HG03442 (cell line): Measurements from ENCODE around the gene FCGBP.
"Not testable (repeated sequence)": the region's sequence is repeated elsewhere in the genome, so short reads cannot be mapped to it uniquely, and the experiment has no call there.

ENCODE experiments used
- ATAC-seq: cut with Tn5 transposase; IDR thresholded peaks from one replicate; pipeline ENCODE4 v1.9.1; 2021; ENCODE audit warnings: mild to moderate bottlenecking, moderate library complexity; ENCODE audit not compliant: unreplicated experiment

Gene FCGBP

GRCh38 chr19:39892506-39892902 lies 41.9 kb downstream of the FCGBP start:
- not testable (repeated sequence) for ATAC-seq

GRCh38 chr19:39891660-39892505 lies 42.6 kb downstream of the FCGBP start:
- not testable (repeated sequence) for ATAC-seq

- no peak for ATAC-seq
These were observed 43.5 kb downstream of the FCGBP start for GRCh38 chr19:39890755-39891551.

- not testable (repeated sequence) for ATAC-seq
These were observed 44.3 kb downstream of the FCGBP start for GRCh38 chr19:39889872-39890754.

GRCh38 chr19:39887456-39887951 lies 46.9 kb downstream of the FCGBP start:
- not testable (repeated sequence) for ATAC-seq

GRCh38 chr19:39885821-39886554 lies 48.4 kb downstream of the FCGBP start:
- not testable (repeated sequence) for ATAC-seq

- not testable (repeated sequence) for ATAC-seq
These were observed 49.7 kb downstream of the FCGBP start for GRCh38 chr19:39884721-39885120.
